H1 (cell line): ENCODE data around the gene USHBP1. TPM values are rescaled to one million over a fixed set of nuclear protein-coding genes. Genes with fewer than 3 reads are reported as not detected.

Source experiments
- CTCF ChIA-PET: fragments of 300-600 bp; sonication (Branson Sonifier 250); formaldehyde crosslinking; loops from one replicate; lab custom pipeline; 2021; ENCODE audit not compliant: partially characterized antibody; lab: Charles Lee
- POLR2A ChIA-PET: fragments of 300-600 bp; sonication (Branson Sonifier 250); formaldehyde crosslinking; loops from one replicate; lab custom pipeline; 2021; ENCODE audit warnings: inconsistent platforms; ENCODE audit not compliant: partially characterized antibody; lab: Charles Lee
- DNase-seq, 2 experiments: peaks; one replicate each; pipeline versions ENCODE4 v3.0.0 to v3.0.0-alpha.2; 2010 to 2022; ENCODE audit warnings: low spot score in 2 of 2, low read depth in 1 of 2, mixed read lengths in 1 of 2
- FAIRE-seq: peaks from 2 replicates; lab custom pipeline; 2011; peaks lifted over from hg19 to GRCh38; lab: Jason Lieb, UNC
- H2AFZ ChIP-seq: 2 replicates; pipeline ENCODE4 v1.8.1; 2012; ENCODE audit warnings: low read length, inconsistent platforms
- H2AK5ac ChIP-seq: 2 replicates; pipeline ENCODE4 v1.6.1; 2013; ENCODE audit warnings: low read depth, low read length
- H2BK120ac ChIP-seq: replicated peaks from 2 replicates; pipeline ENCODE3; 2013; ENCODE audit warnings: low read depth, low read length, inconsistent platforms
- H2BK12ac ChIP-seq: 2 replicates; pipeline ENCODE4 v1.6.1; 2013; ENCODE audit warnings: low read depth, low read length
- H2BK15ac ChIP-seq: 2 replicates; pipeline ENCODE4 v1.6.1; 2013; ENCODE audit warnings: low read length
- H2BK20ac ChIP-seq: 2 replicates; pipeline ENCODE4 v1.6.1; 2013; ENCODE audit warnings: low read length
- H2BK5ac ChIP-seq: 2 replicates; pipeline ENCODE4 v1.6.1; 2013; ENCODE audit warnings: low read depth, low read length
- H3K14ac ChIP-seq: 2 replicates; pipeline ENCODE4 v1.6.1; 2013; ENCODE audit warnings: inconsistent platforms; ENCODE audit not compliant: insufficient read length
- H3K18ac ChIP-seq: 2 replicates; pipeline ENCODE4 v1.6.1; 2013; ENCODE audit warnings: low read length; ENCODE audit errors: extremely low read depth
- H3K23ac ChIP-seq: 2 replicates; pipeline ENCODE4 v1.6.1; 2013; ENCODE audit warnings: inconsistent platforms; ENCODE audit not compliant: insufficient read length
- H3K23me2 ChIP-seq: 2 replicates; pipeline ENCODE4 v1.6.1; 2013; ENCODE audit warnings: low read depth, low read length
- H3K27ac ChIP-seq: 2 replicates; pipeline ENCODE4 v1.6.1; 2011; ENCODE audit warnings: low read depth, low read length, inconsistent platforms
- H3K27me3 ChIP-seq, 4 experiments: replicated peaks in 1 of 4; 1 replicate in 1 of 4; 2 replicates in 3 of 4; pipeline versions ENCODE4 v1.6.1 to v1.8.1; 2011 to 2013; ENCODE audit warnings: low read length in 3 of 4, mild to moderate bottlenecking in 3 of 4, inconsistent platforms in 2 of 4, mixed read lengths in 2 of 4, moderate library complexity in 1 of 4; ENCODE audit not compliant: control insufficient read depth in 3 of 4, insufficient read depth in 3 of 4; ENCODE audit errors: extremely low read depth in 1 of 4
- H3K36me3 ChIP-seq, 4 experiments: 2 replicates each; pipeline versions ENCODE4 v1.6.1 to v1.8.1; 2011 to 2013; ENCODE audit warnings: mild to moderate bottlenecking in 4 of 4, low read length in 3 of 4, moderate library complexity in 2 of 4, control low read depth in 1 of 4, inconsistent platforms in 1 of 4; ENCODE audit not compliant: insufficient read depth in 4 of 4, control insufficient read depth in 2 of 4
- H3K4ac ChIP-seq: replicated peaks from 2 replicates; pipeline ENCODE3; 2013; ENCODE audit warnings: low read length, low read depth, mixed read lengths, inconsistent platforms; ENCODE audit not compliant: insufficient read length
- H3K4me1 ChIP-seq, 4 experiments: replicated peaks in 1 of 4; 1 replicate in 1 of 4; 2 replicates in 3 of 4; pipeline versions ENCODE4 v1.6.1 to v1.8.1; 2011 to 2013; ENCODE audit warnings: low read length in 3 of 4, inconsistent platforms in 2 of 4, mixed read lengths in 1 of 4; ENCODE audit not compliant: insufficient read depth in 4 of 4, control insufficient read depth in 3 of 4
- H3K4me2 ChIP-seq, 2 experiments: 2 replicates each; pipeline versions ENCODE4 v1.6.1 to v1.8.1; 2011 to 2013; ENCODE audit warnings: low read depth in 2 of 2, low read length in 2 of 2, control low read depth in 1 of 2, inconsistent platforms in 1 of 2, mild to moderate bottlenecking in 1 of 2; ENCODE audit not compliant: insufficient read depth in 1 of 2
- H3K4me3 ChIP-seq, 4 experiments: fragments of 200-600, 300-600 bp in 1 of 4; sonication (generic), shearing (Covaris generic), sonication (Bioruptor Twin) in 1 of 4; 2 replicates each; pipeline versions ENCODE4 v1.5.1 to v1.8.1; 2011 to 2016; ENCODE audit warnings: low read length in 4 of 4, low read depth in 3 of 4, control low read depth in 2 of 4, inconsistent platforms in 2 of 4, mild to moderate bottlenecking in 2 of 4, mixed read lengths in 1 of 4, moderate library complexity in 1 of 4; ENCODE audit not compliant: insufficient read depth in 2 of 4; ENCODE audit errors: extremely low read depth in 1 of 4
- H3K56ac ChIP-seq: replicated peaks from 2 replicates; pipeline ENCODE3; 2013; ENCODE audit warnings: low read depth, mild to moderate bottlenecking, mixed read lengths, low read length, inconsistent platforms; ENCODE audit not compliant: insufficient read length
- H3K79me1 ChIP-seq: 2 replicates; pipeline ENCODE4 v1.6.1; 2013; ENCODE audit warnings: low read depth, low read length, control low read depth
- H3K79me2 ChIP-seq, 2 experiments: 2 replicates each; pipeline versions ENCODE4 v1.6.1 to v1.8.1; 2012 to 2013; ENCODE audit warnings: low read length in 2 of 2, mild to moderate bottlenecking in 2 of 2, inconsistent platforms in 1 of 2; ENCODE audit not compliant: insufficient read depth in 2 of 2, control insufficient read depth in 1 of 2
- H3K9ac ChIP-seq, 4 experiments: replicated peaks in 1 of 4; 1 replicate in 1 of 4; 2 replicates in 3 of 4; pipeline versions ENCODE4 v1.6.1 to v1.8.1; 2011 to 2013; ENCODE audit warnings: low read depth in 3 of 4, low read length in 3 of 4, control low read depth in 2 of 4, mild to moderate bottlenecking in 2 of 4, moderate library complexity in 2 of 4, inconsistent platforms in 1 of 4; ENCODE audit errors: extremely low read depth in 1 of 4
- H3K9me3 ChIP-seq, 2 experiments: 2 replicates each; pipeline versions ENCODE4 v1.6.1 to v1.8.1; 2012 to 2013; ENCODE audit warnings: mild to moderate bottlenecking in 2 of 2, moderate library complexity in 2 of 2, control low read depth in 1 of 2, inconsistent platforms in 1 of 2, low read depth in 1 of 2, low read length in 1 of 2, mixed read lengths in 1 of 2; ENCODE audit not compliant: insufficient read depth in 2 of 2
- H4K20me1 ChIP-seq, 2 experiments: replicated peaks in 1 of 2; 2 replicates each; pipeline versions ENCODE3 to v1.8.1; 2011 to 2013; ENCODE audit warnings: inconsistent platforms in 2 of 2, low read length in 2 of 2, mild to moderate bottlenecking in 1 of 2; ENCODE audit not compliant: insufficient read depth in 2 of 2, control insufficient read depth in 1 of 2
- H4K5ac ChIP-seq: 2 replicates; pipeline ENCODE4 v1.6.1; 2013; ENCODE audit warnings: low read length, low read depth, mixed read lengths, inconsistent platforms; ENCODE audit not compliant: insufficient read length
- H4K8ac ChIP-seq: 2 replicates; pipeline ENCODE4 v1.8.0; 2013; ENCODE audit warnings: mild to moderate bottlenecking, moderate library complexity, low read length, inconsistent platforms; ENCODE audit not compliant: insufficient read depth; ENCODE audit errors: extremely low read depth
- H4K91ac ChIP-seq: replicated peaks from 2 replicates; pipeline ENCODE3; 2013; ENCODE audit warnings: low read length, mixed read lengths, inconsistent platforms; ENCODE audit not compliant: insufficient read length
- ASH2L ChIP-seq: fragments of 200-600, 300-600 bp; sonication (generic); IDR thresholded peaks from one replicate; pipeline ENCODE4 v1.7.1; 2017; ENCODE audit warnings: low read length
- KDM4A ChIP-seq: IDR thresholded peaks from one replicate; pipeline ENCODE4 v1.7.1; 2012; ENCODE audit warnings: low read depth, mild to moderate bottlenecking, moderate library complexity, low read length, inconsistent platforms; ENCODE audit not compliant: severe bottlenecking
- NANOG ChIP-seq: IDR thresholded peaks from 2 replicates; pipeline ENCODE4 v1.6.1; 2011; ENCODE audit warnings: low read length, low read depth, mild to moderate bottlenecking, inconsistent platforms; ENCODE audit not compliant: insufficient read depth, poor library complexity, severe bottlenecking
- RBBP5 ChIP-seq: IDR thresholded peaks from 2 replicates; pipeline ENCODE4 v1.7.1; 2012; ENCODE audit warnings: low read depth, mild to moderate bottlenecking, inconsistent platforms, low read length, moderate library complexity, borderline replicate concordance
- TAF1 ChIP-seq: IDR thresholded peaks from 2 replicates; pipeline ENCODE4 v1.6.1; 2011; ENCODE audit warnings: mild to moderate bottlenecking, low read depth, low read length
- WGBS, 2 experiments: shearing (Covaris generic) in 1 of 2; methylation state at CpG; one replicate each; pipeline versions ENCODE4 v1.1.6 to v1.1.7; 2013 to 2015; ENCODE audit warnings: low lambda C conversion rate in 2 of 2, mixed read lengths in 2 of 2, inconsistent platforms in 1 of 2, low coverage in 1 of 2, missing lambda C conversion rate in 1 of 2; ENCODE audit not compliant: insufficient replicate concordance in 2 of 2, insufficient coverage in 1 of 2, insufficient read length in 1 of 2; ENCODE audit errors: extremely low coverage in 1 of 2, missing lambda C conversion rate in 1 of 2; 5-methylcytosine and 5-hydroxymethylcytosine counted together
- polyA plus RNA-seq, 7 experiments: library from polyadenylated mRNA; depleted of rRNA in 3 of 7; stranded (reverse) in 5 of 7; unstranded in 2 of 7; fragments of >200 nt in 5 of 7; fragments of 200-250 nt in 2 of 7; gene quantifications; 1 replicate in 5 of 7; 2 replicates in 1 of 7; 4 replicates in 1 of 7; pipeline versions ENCODE4 v1.2.1 to v1.2.3, GENCODE V29; 2011 to 2013; ENCODE audit warnings: missing spikeins in 2 of 7, mixed read lengths in 2 of 7
- total RNA-seq: library from RNA; stranded (reverse); fragmentation: NEBNext Ultra II Directional; extraction: Animal tissue kit (Norgen Biotek cat#: 25700); gene quantifications from 2 replicates; pipeline ENCODE4 v1.2.1, GENCODE V29; 2021
- TF ChIP-seq, protein P1 (sequence below): IDR thresholded peaks from 2 replicates; pipeline ENCODE4 v1.6.1; 2012; ENCODE audit warnings: inconsistent platforms

USHBP1 gene
- total and polyA plus RNA-seq, 2 of the 8 experiments (the other 6 are each of a cell fraction or from before 2014, with no cell fraction given): 5.0 to 7.5 TPM

DNA sequence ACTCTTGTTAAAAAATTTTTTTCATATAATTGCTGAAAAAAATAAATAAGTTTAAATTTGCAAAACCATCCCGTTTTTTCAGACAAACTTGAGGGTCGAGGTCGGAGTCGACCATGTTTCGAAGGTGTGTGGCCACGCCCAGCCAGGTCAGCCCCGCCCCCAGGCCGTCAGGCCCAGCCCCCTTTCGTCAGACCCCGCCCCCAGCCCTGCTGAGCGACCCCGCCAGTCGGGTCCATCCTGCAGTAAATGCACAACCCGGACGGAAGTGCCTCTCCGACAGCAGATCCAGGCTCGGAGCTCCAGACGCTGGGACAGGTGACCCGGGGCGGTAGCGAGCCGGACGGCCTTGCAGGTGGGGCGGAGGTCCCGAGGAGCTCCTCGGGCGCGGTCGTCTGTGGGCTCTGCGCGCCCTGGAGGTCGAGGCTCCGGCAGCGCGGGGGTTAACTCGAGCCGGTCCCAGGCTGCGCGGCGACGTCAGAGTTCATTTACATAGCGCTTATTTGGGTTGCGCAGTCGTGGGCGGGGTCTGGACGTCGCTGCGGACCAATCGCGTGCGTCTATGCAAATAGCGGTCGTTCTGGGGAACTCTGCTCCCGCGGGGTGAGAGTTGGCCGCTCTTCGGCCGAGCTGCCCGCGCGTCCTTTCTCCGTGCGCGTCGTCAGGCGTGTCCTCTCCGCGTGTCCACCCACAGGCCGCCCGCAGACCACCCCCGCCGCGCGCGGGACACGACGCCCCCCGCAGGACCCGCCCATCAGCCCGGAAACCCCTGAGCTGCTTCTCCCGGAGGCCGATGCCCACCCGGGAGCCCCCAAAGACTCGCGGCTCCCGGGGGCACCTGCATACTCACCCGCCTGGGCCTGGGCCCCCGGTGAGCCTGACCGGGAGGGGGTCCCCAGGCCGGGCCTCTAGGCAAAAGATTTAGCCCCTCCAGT, 38.3 kb downstream of the USHBP1 start, which contains the start of gene OCEL1:
Gene OCEL1, plus strand, starts transcription at position 225 of the 932 bp plus-strand sequence. Its CDS starts 22 bp downstream, at position 247.
- Histone ChIP-seq H3K23me2 (no peaks in the 10 kb centered on the region), H2BK12ac (peak within 1 kb of the TSS; percentile 84; the same call in 1 of the 2 replicates), H3K27ac (peak within 1 kb of the TSS; percentile 84; the same call in 1 of the 2 replicates), H2AK5ac (no peak within 1 kb of the TSS), H2BK20ac (no peak within 1 kb of the TSS), H3K56ac (peak within 1 kb of the TSS; percentile 79), H3K27me3 (no peaks in the 10 kb centered on the region), H3K36me3 (peaks cover 0 to 16% (median 3%) of the 10 kb centered on the region in 4 experiments; a peak in 3 of 8 replicates), H3K79me1 (peaks cover 2% of the 10 kb centered on the region; the same call in 1 of the 2 replicates), H3K18ac (peak within 1 kb of the TSS; percentile 99), H3K4me2 (peak within 1 kb of the TSS; percentile 19 to 82), H3K4me1 (peaks cover 0 to 4% (median 3%) of the 10 kb centered on the region in 4 experiments; a peak in 6 of 7 replicates), H4K5ac (peak within 1 kb of the TSS; percentile 93), H4K91ac (no peak within 1 kb of the TSS), H2BK15ac (peak within 1 kb of the TSS; percentile 72; the same call in 1 of the 2 replicates), H3K4me3 (peak within 1 kb of the TSS; percentile 52 to 80 (median 65)), H2BK120ac (no peak within 1 kb of the TSS), H3K23ac (no peak within 1 kb of the TSS), H2BK5ac (peak within 1 kb of the TSS; percentile 94; the same call in 1 of the 2 replicates), H3K9me3 (no peaks in the 10 kb centered on the region), H3K79me2 (no peaks in the 10 kb centered on the region), H2AFZ (no peak within 1 kb of the TSS), H3K4ac (peak within 1 kb of the TSS; percentile 21), H4K20me1 (peaks cover 2 to 4% of the 10 kb centered on the region in 2 experiments), H4K8ac (peak within 1 kb of the TSS; percentile 69), H3K9ac (peak within 1 kb of the TSS in 3 of 4 experiments; percentile 54 to 89 (median 65); a peak in 4 of 7 replicates), H3K14ac (no peak within 1 kb of the TSS)
- DNase-seq (peak; percentile 89 to 96), FAIRE-seq (no peak)
- ChIA-PET CTCF (interaction anchor here (0.6 to 3.8 kb wide), 6 partner anchors 9 to 56 kb away, joined by 3 to 23 read pairs (median 4); partner anchors contain the start of gene ANKLE1), POLR2A (interaction anchor here (0.6 to 12.3 kb wide), 20 partner anchors 8 to 152 kb away, joined by 3 to 118 read pairs (median 4); partner anchors contain the start of genes ANKLE1, ANO8, NR2F6 and USE1)
- WGBS, 2 experiments: 3% methylated on average over 61 of the region's 90 CpGs; no CpG with 5 or more reads in 1 of the 2 experiments
- TF ChIP-seq ASH2L (peak; percentile 78), KDM4A (peak; percentile 86), RBBP5 (peak; percentile 60; the same call in 1 of the 2 replicates), TAF1 (peak; percentile 76), NANOG (no peak)
- TF ChIP-seq, protein P1, sequence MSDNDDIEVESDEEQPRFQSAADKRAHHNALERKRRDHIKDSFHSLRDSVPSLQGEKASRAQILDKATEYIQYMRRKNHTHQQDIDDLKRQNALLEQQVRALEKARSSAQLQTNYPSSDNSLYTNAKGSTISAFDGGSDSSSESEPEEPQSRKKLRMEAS: peak; percentile 58; the same call in 1 of the 2 replicates
